Upper lobe of left lung (tissue), 6 donors: Measurements from ENCODE around the gene PID1. TPM values are rescaled to one million over a fixed set of nuclear protein-coding genes. Genes with fewer than 3 reads are reported as not detected.

ENCODE experiments used
- ATAC-seq, 2 donors: fragments of 200-7000 bp; cut with Tn5 transposase; one replicate each; pipeline ENCODE4 v1.9.1; 2022; ENCODE audit warnings: mild to moderate bottlenecking in 2 of 2, moderate library complexity in 2 of 2; ENCODE audit not compliant: low FRiP score in 2 of 2
- DNase-seq, 2 donors: peaks; one replicate each; pipeline ENCODE4 v3.0.0-alpha.2; 2019 to 2020
- H3K27ac ChIP-seq, 4 donors: fragments of 200-600 bp; sonication (generic); one replicate each; pipeline ENCODE4 v1.5.1; 2016 to 2019
- H3K27me3 ChIP-seq, 4 donors: fragments of 200-600 bp; sonication (generic); one replicate each; pipeline ENCODE4 v1.5.1; 2017 to 2019
- H3K36me3 ChIP-seq, 4 donors: fragments of 200-600 bp; sonication (generic); one replicate each; pipeline ENCODE4 v1.5.1; 2016 to 2019
- H3K4me1 ChIP-seq, 4 donors: fragments of 200-600 bp; sonication (generic); one replicate each; pipeline ENCODE4 v1.5.1; 2018 to 2019
- H3K4me3 ChIP-seq, 4 donors: fragments of 200-600 bp; sonication (generic); one replicate each; pipeline ENCODE4 v1.5.1; 2017 to 2019; ENCODE audit warnings: mild to moderate bottlenecking in 2 of 4, moderate library complexity in 1 of 4
- H3K9me3 ChIP-seq, 4 donors: fragments of 200-600 bp; sonication (generic); one replicate each; pipeline ENCODE4 v1.5.1; 2018 to 2019
- CTCF ChIP-seq, 6 experiments: fragments of 450-650 bp in 4 of 6; fragments of 200-600 bp in 2 of 6; sonication (generic) in 2 of 6; IDR thresholded peaks; one replicate each; pipeline ENCODE4 v1.5.1; 2016 to 2019; ENCODE audit warnings: antibody characterized with exemption in 6 of 6
- EP300 ChIP-seq, 4 donors: sonication (generic); formaldehyde crosslinking; IDR thresholded peaks; one replicate each; pipeline ENCODE4 v1.5.1; 2017; ENCODE audit warnings: antibody characterized with exemption in 4 of 4, control low read depth in 2 of 4
- POLR2A ChIP-seq, 4 donors: fragments of 450-650 bp; IDR thresholded peaks; one replicate each; pipeline ENCODE4 v1.5.1; 2016 to 2017; ENCODE audit warnings: antibody characterized with exemption in 4 of 4, mild to moderate bottlenecking in 2 of 4
- POLR2AphosphoS5 ChIP-seq, 2 donors: sonication (generic); formaldehyde crosslinking; IDR thresholded peaks; one replicate each; pipeline ENCODE4 v1.5.1; 2017; ENCODE audit warnings: antibody characterized with exemption in 2 of 2
- WGBS, 2 donors: methylation state at CpG; one replicate each; pipeline ENCODE4 v1.1.5; 2017 to 2018; 5-methylcytosine and 5-hydroxymethylcytosine counted together
- total RNA-seq, 6 donors: library from RNA; depleted of rRNA in 4 of 6; stranded (reverse); fragments of >200 nt in 4 of 6; gene quantifications; one replicate each; pipeline versions ENCODE4 v1.1.0 to v1.2.1, GENCODE V29; 2016 to 2021
- donor health status: DM: no; HTN: no; CAD: no; lungs with moderate emphysema.
- donor health status: DM: no; HTN: yes; CAD: no; lungs with severe emphysema.

The PID1 gene
- total RNA-seq, 6 donors from 2014 or later: 20.8 to 59.7 (median 39.8) TPM

GRCh38 chr2:229300790-229301189 is 29.7 kb upstream of the PID1 start:
- ATAC-seq: peak in 1 of 2 donors; percentile 71
- H3K9me3 ChIP-seq: no peaks in the 10 kb centered on the region
- H3K4me1 ChIP-seq: peaks cover 3 to 21% (median 16%) of the 10 kb centered on the region in 4 donors
- DNase-seq: no peak
- TF ChIP-seq POLR2AphosphoS5 (IDR thresholded peaks at IDR 0.05) (peak in 1 of 2 donors; percentile 28), POLR2A (IDR thresholded peaks at IDR 0.05) (no peak)
- WGBS, 2 donors: 42 to 48% methylated on average over 3 of the region's 3 CpGs
- H3K36me3 ChIP-seq: no peaks in the 10 kb centered on the region
- peak overlapping the region in 3 of 4 donors; percentile 12 to 16 (median 14) for H3K27ac ChIP-seq
- H3K27me3 ChIP-seq: no peaks in the 10 kb centered on the region
- no peak overlapping the region for H3K4me3 ChIP-seq

GRCh38 chr2:229300371-229300770 is 29.3 kb upstream of the PID1 start:
- Histone ChIP-seq H3K9me3 (no peaks in the 10 kb centered on the region), H3K27me3 (no peaks in the 10 kb centered on the region), H3K36me3 (no peaks in the 10 kb centered on the region), H3K4me1 (peaks cover 3 to 24% (median 18%) of the 10 kb centered on the region in 4 donors), H3K4me3 (no peak overlapping the region), H3K27ac (peak overlapping the region in 1 of 4 donors; percentile 14)
- ATAC-seq (no peak), DNase-seq (no peak)
- TF ChIP-seq POLR2AphosphoS5 (IDR thresholded peaks at IDR 0.05) (no peak), EP300 (IDR thresholded peaks at IDR 0.05) (no peak), POLR2A (IDR thresholded peaks at IDR 0.05) (no peak), CTCF (IDR thresholded peaks at IDR 0.05) (no peak)
- 0 to 41% methylated on average over 1 of the region's 1 CpG for WGBS, 2 donors

- TF ChIP-seq POLR2AphosphoS5 (IDR thresholded peaks at IDR 0.05): no peak
- no peak for TF ChIP-seq EP300 (IDR thresholded peaks at IDR 0.05)
- no peak for TF ChIP-seq POLR2A (IDR thresholded peaks at IDR 0.05)
- H3K27ac ChIP-seq: peak overlapping the region; percentile 35 to 53 (median 48)
These were observed 26.2 kb upstream of the PID1 start for GRCh38 chr2:229297247-229297646.

GRCh38 chr2:229296536-229296935 is 25.4 kb upstream of the PID1 start:
- Histone ChIP-seq H3K36me3 (no peaks in the 10 kb centered on the region), H3K27ac (peak overlapping the region in 3 of 4 donors; percentile 42 to 53 (median 45)), H3K4me3 (no peak overlapping the region), H3K4me1 (peaks cover 3 to 24% (median 18%) of the 10 kb centered on the region in 4 donors), H3K9me3 (no peaks in the 10 kb centered on the region), H3K27me3 (no peaks in the 10 kb centered on the region)
- ATAC-seq (no peak), DNase-seq (no peak)
- no peak for TF ChIP-seq POLR2AphosphoS5 (IDR thresholded peaks at IDR 0.05)
- no peak for TF ChIP-seq POLR2A (IDR thresholded peaks at IDR 0.05)
- TF ChIP-seq EP300 (IDR thresholded peaks at IDR 0.05): no peak
- no peak for TF ChIP-seq CTCF (IDR thresholded peaks at IDR 0.05)
- WGBS, 2 donors: 35 to 55% methylated on average over 3 of the region's 3 CpGs

More at GRCh38 chr2:229297247-229297646, 26.2 kb upstream of the PID1 start:
- H3K4me3 ChIP-seq: no peak overlapping the region
- no peaks in the 10 kb centered on the region for H3K27me3 ChIP-seq
- peak in 1 of 2 donors; percentile 56 for DNase-seq
- 24 to 25% methylated on average over 6 of the region's 6 CpGs for WGBS, 2 donors
- ATAC-seq: peak; percentile 64 to 68
- H3K36me3 ChIP-seq: no peaks in the 10 kb centered on the region
- peaks cover 3 to 24% (median 18%) of the 10 kb centered on the region in 4 donors for H3K4me1 ChIP-seq
- H3K9me3 ChIP-seq: no peaks in the 10 kb centered on the region

- TF ChIP-seq EP300 (IDR thresholded peaks at IDR 0.05) (peak in 1 of 4 donors; percentile 25), POLR2A (IDR thresholded peaks at IDR 0.05) (no peak)
- no peak overlapping the region for H3K4me3 ChIP-seq
- H3K27me3 ChIP-seq: no peaks in the 10 kb centered on the region
- DNase-seq: peak in 1 of 2 donors; percentile 60
- H3K4me1 ChIP-seq: peaks cover 3 to 21% (median 18%) of the 10 kb centered on the region in 4 donors
- no peaks in the 10 kb centered on the region for H3K9me3 ChIP-seq
- ATAC-seq: peak; percentile 55 to 80
- H3K27ac ChIP-seq: peak overlapping the region in 2 of 4 donors; percentile 42 to 45
- H3K36me3 ChIP-seq: no peaks in the 10 kb centered on the region
These were observed 24.9 kb upstream of the PID1 start for GRCh38 chr2:229296016-229296415.

- ATAC-seq (peak in 1 of 2 donors; percentile 46), DNase-seq (no peak)
- H3K27me3 ChIP-seq: no peaks in the 10 kb centered on the region
- no peaks in the 10 kb centered on the region for H3K36me3 ChIP-seq
- no peaks in the 10 kb centered on the region for H3K4me1 ChIP-seq
- TF ChIP-seq EP300 (IDR thresholded peaks at IDR 0.05) (no peak), CTCF (IDR thresholded peaks at IDR 0.05) (no peak), POLR2A (IDR thresholded peaks at IDR 0.05) (no peak), POLR2AphosphoS5 (IDR thresholded peaks at IDR 0.05) (no peak)
- H3K27ac ChIP-seq: no peak overlapping the region
- H3K4me3 ChIP-seq: no peak overlapping the region
- H3K9me3 ChIP-seq: peaks cover 0 to 4% (median 0%) of the 10 kb centered on the region in 4 donors
- 58 to 64% methylated on average over 1 of the region's 1 CpG for WGBS, 2 donors
These were observed 16.7 kb upstream of the PID1 start for GRCh38 chr2:229287823-229288222.
